ENCODE results near the gene LANCL2. TPM values are rescaled to one million over a fixed set of nuclear protein-coding genes. Genes with fewer than 3 reads are reported as not detected.

The LANCL2 gene
- total RNA-seq, 1 experiment from 2014 or later, result 26.4 TPM

GRCh38 chr7:55350281-55350680, 14.9 kb upstream of the LANCL2 start:
- Histone ChIP-seq H3K27ac (ENCODE audit: insufficient read length, low read depth, low read length) (no peak overlapping the region), H2AK5ac (ENCODE audit: insufficient read length, low read length) (no peak overlapping the region), H2BK20ac (ENCODE audit: low read depth, low read length, poor library complexity, severe bottlenecking) (no peak overlapping the region), H2BK12ac (ENCODE audit: insufficient read length, low read depth, low read length) (no peak overlapping the region), H3K4ac (ENCODE audit: low read depth, low read length) (no peak overlapping the region), H3K79me2 (ENCODE audit: insufficient read depth, low read length) (no peaks in the 10 kb centered on the region), H2AFZ (ENCODE audit: low read length) (no peak overlapping the region), H4K8ac (replicated peaks; ENCODE audit: insufficient read length, low read depth, low read length) (no peak overlapping the region), H3K27me3 (ENCODE audit: insufficient read depth, low read length) (no peaks in the 10 kb centered on the region), H3K4me1 (ENCODE audit: insufficient read depth, low read length) (no peaks in the 10 kb centered on the region; the same call in 1 of the 2 replicates), H3K23me2 (ENCODE audit: insufficient read length, low read depth, low read length, poor library complexity, severe bottlenecking) (no peaks in the 10 kb centered on the region), H3T11ph (ENCODE audit: low read length) (no peak overlapping the region), H4K5ac (ENCODE audit: insufficient read length, low read depth, low read length) (no peak overlapping the region), H3K79me1 (ENCODE audit: insufficient read depth, low read depth, low read length, poor library complexity, severe bottlenecking) (no peaks in the 10 kb centered on the region), H3K4me2 (ENCODE audit: insufficient read depth, insufficient read length, low read length) (no peak overlapping the region), H4K20me1 (ENCODE audit: control insufficient read depth, insufficient read depth, insufficient read length) (no peaks in the 10 kb centered on the region), H3K14ac (ENCODE audit: insufficient read depth, low read length) (no peak overlapping the region), H3K23ac (ENCODE audit: insufficient read length, low read depth, low read length) (no peak overlapping the region), H3K9me3 (ENCODE audit: control insufficient read depth, low read depth, low read length) (no peaks in the 10 kb centered on the region), H2BK5ac (ENCODE audit: insufficient read length, low read length) (no peak overlapping the region), H3K9ac (ENCODE audit: extremely low read depth, insufficient read length, low read length) (no peak overlapping the region), H3K18ac (ENCODE audit: insufficient read length, low read depth, low read length) (no peak overlapping the region), H2BK120ac (ENCODE audit: low read depth, low read length, poor library complexity, severe bottlenecking) (no peak overlapping the region), H2BK15ac (ENCODE audit: low read depth, low read length) (no peak overlapping the region), H4K91ac (ENCODE audit: insufficient read length, low read depth, low read length) (no peak overlapping the region), H3K56ac (ENCODE audit: insufficient read length, low read depth, low read length) (no peak overlapping the region)
- Mint-ChIP-seq H3K36me3 (ENCODE audit: insufficient read depth in 1 of 3, low read depth in 3 of 3) (no peaks in the 10 kb centered on the region; a peak in 1 of 7 replicates), H3K9me3 (no peaks in the 10 kb centered on the region), H3K27me3 (ENCODE audit: low read depth) (no peaks in the 10 kb centered on the region), H3K4me3 (no peak overlapping the region), H3K27ac (no peak overlapping the region), H3K4me1 (peaks cover 7 to 25% of the 10 kb centered on the region in 2 experiments)
- no peak for TF ChIP-seq CTCF (conservative IDR thresholded peaks at IDR 0.05)
- WGBS (ENCODE audit: extremely low coverage, insufficient read length, low lambda C conversion rate), result no CpG with 5 or more reads among the region's 7 CpGs
- no peak for DNase-seq

All from H9 (cell line).